Measurements from ENCODE around the gene SMARCAD1.

DNA sequence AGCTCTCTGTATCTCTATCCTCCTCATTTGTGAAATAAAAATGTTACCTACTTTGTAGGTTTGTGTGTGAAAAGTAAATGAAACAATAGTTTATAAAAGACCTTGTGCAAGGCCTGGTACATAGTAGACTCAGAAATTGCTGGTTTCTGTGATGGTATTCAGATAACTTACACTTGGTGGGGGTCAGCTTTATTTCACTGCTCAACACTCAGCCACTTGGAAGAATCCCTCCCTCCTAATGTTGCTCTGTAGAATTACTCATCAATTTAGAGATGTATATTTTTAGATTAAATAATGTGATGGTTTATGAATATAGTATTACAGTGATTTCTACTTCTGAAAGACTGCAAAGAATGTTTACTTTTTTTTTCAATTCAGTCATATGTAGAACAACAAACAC, 32.7 kb downstream of the SMARCAD1 start:
- TF ChIP-seq, protein P1, sequence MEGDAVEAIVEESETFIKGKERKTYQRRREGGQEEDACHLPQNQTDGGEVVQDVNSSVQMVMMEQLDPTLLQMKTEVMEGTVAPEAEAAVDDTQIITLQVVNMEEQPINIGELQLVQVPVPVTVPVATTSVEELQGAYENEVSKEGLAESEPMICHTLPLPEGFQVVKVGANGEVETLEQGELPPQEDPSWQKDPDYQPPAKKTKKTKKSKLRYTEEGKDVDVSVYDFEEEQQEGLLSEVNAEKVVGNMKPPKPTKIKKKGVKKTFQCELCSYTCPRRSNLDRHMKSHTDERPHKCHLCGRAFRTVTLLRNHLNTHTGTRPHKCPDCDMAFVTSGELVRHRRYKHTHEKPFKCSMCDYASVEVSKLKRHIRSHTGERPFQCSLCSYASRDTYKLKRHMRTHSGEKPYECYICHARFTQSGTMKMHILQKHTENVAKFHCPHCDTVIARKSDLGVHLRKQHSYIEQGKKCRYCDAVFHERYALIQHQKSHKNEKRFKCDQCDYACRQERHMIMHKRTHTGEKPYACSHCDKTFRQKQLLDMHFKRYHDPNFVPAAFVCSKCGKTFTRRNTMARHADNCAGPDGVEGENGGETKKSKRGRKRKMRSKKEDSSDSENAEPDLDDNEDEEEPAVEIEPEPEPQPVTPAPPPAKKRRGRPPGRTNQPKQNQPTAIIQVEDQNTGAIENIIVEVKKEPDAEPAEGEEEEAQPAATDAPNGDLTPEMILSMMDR (IDR thresholded peaks at IDR 0.05; ENCODE audit: low read depth, low read length), result no peak
- TF ChIP-seq MYC (IDR thresholded peaks at IDR 0.05; ENCODE audit: low read depth, low read length), result no peak
- TF ChIP-seq, protein P2, sequence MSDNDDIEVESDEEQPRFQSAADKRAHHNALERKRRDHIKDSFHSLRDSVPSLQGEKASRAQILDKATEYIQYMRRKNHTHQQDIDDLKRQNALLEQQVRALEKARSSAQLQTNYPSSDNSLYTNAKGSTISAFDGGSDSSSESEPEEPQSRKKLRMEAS (IDR thresholded peaks at IDR 0.05; ENCODE audit: low read depth, low read length), result no peak

Data from NB4 (cell line).